ENCODE results near the gene ATXN1. TPM values are rescaled to one million over a fixed set of nuclear protein-coding genes. Genes with fewer than 3 reads are reported as not detected.

ATXN1 gene
- total and polyA plus RNA-seq, 2 of the 13 experiments (the other 11 are each of a cell fraction or from before 2014, with no cell fraction given), result 20.7 to 39.5 TPM

DNA sequence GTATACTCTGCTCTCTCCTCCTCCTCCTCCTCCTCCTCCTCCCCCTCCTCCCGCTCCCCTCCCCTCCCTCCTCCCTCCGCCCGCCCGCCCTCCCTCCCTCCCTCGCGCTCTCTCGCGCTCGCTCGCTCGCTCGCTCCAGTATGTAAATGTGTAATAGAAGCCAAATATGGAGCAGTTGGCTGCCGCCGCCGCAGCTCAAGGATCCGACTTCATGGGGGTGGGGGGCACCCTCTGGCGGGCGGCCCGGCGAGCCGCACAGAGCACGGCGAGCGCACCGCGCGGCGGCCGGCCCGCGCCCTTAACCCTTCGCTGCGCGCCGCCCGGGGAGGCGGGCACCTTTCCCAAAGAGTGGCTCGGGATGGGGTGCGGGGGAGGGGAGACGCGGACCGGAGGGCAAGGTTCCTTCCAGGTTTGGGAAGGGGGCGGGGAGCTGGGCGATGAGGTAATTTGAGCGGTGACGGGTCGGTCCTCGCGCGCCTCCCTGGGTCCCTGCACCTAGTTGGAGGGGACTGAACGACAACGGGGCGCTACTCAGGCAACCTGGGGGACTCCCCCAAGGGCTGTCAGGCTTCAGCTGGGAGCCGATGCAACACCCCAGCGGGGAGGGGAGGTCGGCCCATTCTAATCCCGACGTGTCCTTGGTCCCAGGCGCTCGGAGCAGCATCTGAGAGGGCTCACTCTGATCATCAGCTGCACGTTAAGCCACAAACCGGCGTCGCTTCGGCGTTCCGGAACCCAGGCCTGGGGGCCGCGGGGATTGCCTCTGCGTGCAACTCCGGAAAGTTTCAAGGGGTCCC lies 409 bp upstream of the ATXN1 start (continued):
- TF ChIP-seq, protein P1, sequence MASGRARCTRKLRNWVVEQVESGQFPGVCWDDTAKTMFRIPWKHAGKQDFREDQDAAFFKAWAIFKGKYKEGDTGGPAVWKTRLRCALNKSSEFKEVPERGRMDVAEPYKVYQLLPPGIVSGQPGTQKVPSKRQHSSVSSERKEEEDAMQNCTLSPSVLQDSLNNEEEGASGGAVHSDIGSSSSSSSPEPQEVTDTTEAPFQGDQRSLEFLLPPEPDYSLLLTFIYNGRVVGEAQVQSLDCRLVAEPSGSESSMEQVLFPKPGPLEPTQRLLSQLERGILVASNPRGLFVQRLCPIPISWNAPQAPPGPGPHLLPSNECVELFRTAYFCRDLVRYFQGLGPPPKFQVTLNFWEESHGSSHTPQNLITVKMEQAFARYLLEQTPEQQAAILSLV (CRISPR knock-in tag; IDR thresholded peaks at IDR 0.05; ENCODE audit: borderline replicate concordance), result peak; percentile 27; the same call in 1 of the 2 replicates
- peak; percentile 94 for TF ChIP-seq ZSCAN31 (CRISPR knock-in tag; IDR thresholded peaks at IDR 0.05; ENCODE audit: low read depth)
- 0 out of 2 replicates have a peak, but pooled peaks have one; percentile 19 for TF ChIP-seq ZNF629 (CRISPR knock-in tag; conservative IDR thresholded peaks at IDR 0.05)
- TF ChIP-seq, protein P2, sequence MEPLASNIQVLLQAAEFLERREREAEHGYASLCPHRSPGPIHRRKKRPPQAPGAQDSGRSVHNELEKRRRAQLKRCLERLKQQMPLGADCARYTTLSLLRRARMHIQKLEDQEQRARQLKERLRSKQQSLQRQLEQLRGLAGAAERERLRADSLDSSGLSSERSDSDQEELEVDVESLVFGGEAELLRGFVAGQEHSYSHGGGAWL (CRISPR knock-in tag; IDR thresholded peaks at IDR 0.05), result peak; percentile 77; the same call in 1 of the 2 replicates
- TF ChIP-seq EZH2 (conservative IDR thresholded peaks at IDR 0.05; ENCODE audit: low read depth, low read length), result no peak
- peak; percentile 76; the same call in 1 of the 2 replicates for TF ChIP-seq SMAD1 (CRISPR knock-in tag; IDR thresholded peaks at IDR 0.05; ENCODE audit: borderline replicate concordance, low read depth)
- peak; percentile 76; the same call in 1 of the 2 replicates for TF ChIP-seq BCL6 (CRISPR knock-in tag; IDR thresholded peaks at IDR 0.05)
- TF ChIP-seq ZNF773 (CRISPR knock-in tag; IDR thresholded peaks at IDR 0.05; ENCODE audit: borderline replicate concordance), result no peak
- peak; percentile 58 for TF ChIP-seq THAP11 (CRISPR knock-in tag; IDR thresholded peaks at IDR 0.05)
- peak; percentile 73 for TF ChIP-seq SIX4 (CRISPR knock-in tag; IDR thresholded peaks at IDR 0.05)
- peak; percentile 84 for TF ChIP-seq MAZ (IDR thresholded peaks at IDR 0.05; ENCODE audit: borderline replicate concordance, low read depth, low read length)
- TF ChIP-seq MAZ (CRISPR knock-in tag; IDR thresholded peaks at IDR 0.05; ENCODE audit: low read depth), result peak; percentile 96
- TF ChIP-seq ZNF335 (CRISPR knock-in tag; IDR thresholded peaks at IDR 0.05), result peak; percentile 84; the same call in 1 of the 2 replicates
- TF ChIP-seq RBM39 (IDR thresholded peaks at IDR 0.05; ENCODE audit: low read depth, low read length, poor library complexity, severe bottlenecking), result peak; percentile 87
- no peak for TF ChIP-seq IKZF1 (IDR thresholded peaks at IDR 0.05)
- TF ChIP-seq ZNF33A (CRISPR knock-in tag; IDR thresholded peaks at IDR 0.05; ENCODE audit: borderline replicate concordance), result no peak
- TF ChIP-seq, protein P3, sequence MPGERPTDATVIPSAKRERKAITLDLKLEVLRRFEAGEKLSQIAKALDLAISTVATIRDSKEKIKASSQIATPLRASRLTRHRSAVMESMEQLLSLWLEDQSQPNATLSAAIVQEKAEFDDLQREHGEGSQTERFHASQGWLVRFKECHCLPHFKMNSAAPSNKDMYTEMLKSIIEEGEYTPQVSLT (CRISPR knock-in tag; IDR thresholded peaks at IDR 0.05; ENCODE audit: borderline replicate concordance, low read depth), result no peak
- TF ChIP-seq, protein P4, sequence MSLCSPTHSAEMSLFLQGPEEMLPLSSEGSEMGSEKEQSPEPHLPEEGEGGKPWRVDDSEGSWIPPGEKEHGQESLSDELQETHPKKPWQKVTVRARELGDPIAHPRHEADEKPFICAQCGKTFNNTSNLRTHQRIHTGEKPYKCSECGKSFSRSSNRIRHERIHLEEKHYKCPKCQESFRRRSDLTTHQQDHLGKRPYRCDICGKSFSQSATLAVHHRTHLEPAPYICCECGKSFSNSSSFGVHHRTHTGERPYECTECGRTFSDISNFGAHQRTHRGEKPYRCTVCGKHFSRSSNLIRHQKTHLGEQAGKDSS (CRISPR knock-in tag; IDR thresholded peaks at IDR 0.05; ENCODE audit: borderline replicate concordance, low read depth), result peak; percentile 81; the same call in 1 of the 2 replicates
- TF ChIP-seq ARID2 (CRISPR knock-in tag; IDR thresholded peaks at IDR 0.05; ENCODE audit: borderline replicate concordance), result no peak
- TF ChIP-seq CBX5 (CRISPR knock-in tag; IDR thresholded peaks at IDR 0.05; ENCODE audit: borderline replicate concordance), result peak; percentile 80; the same call in 1 of the 2 replicates
- TF ChIP-seq, protein P5, sequence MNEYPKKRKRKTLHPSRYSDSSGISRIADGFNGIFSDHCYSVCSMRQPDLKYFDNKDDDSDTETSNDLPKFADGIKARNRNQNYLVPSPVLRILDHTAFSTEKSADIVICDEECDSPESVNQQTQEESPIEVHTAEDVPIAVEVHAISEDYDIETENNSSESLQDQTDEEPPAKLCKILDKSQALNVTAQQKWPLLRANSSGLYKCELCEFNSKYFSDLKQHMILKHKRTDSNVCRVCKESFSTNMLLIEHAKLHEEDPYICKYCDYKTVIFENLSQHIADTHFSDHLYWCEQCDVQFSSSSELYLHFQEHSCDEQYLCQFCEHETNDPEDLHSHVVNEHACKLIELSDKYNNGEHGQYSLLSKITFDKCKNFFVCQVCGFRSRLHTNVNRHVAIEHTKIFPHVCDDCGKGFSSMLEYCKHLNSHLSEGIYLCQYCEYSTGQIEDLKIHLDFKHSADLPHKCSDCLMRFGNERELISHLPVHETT (CRISPR knock-in tag; conservative IDR thresholded peaks at IDR 0.05), result peak; percentile 66; the same call in 1 of the 2 replicates
- TF ChIP-seq ZNF547 (CRISPR knock-in tag; IDR thresholded peaks at IDR 0.05), result no peak
- peak; percentile 16; the same call in 1 of the 2 replicates for TF ChIP-seq NR2F2 (IDR thresholded peaks at IDR 0.05; ENCODE audit: borderline replicate concordance, low read depth)
- peak; percentile 74; the same call in 2 of the 3 replicates for TF ChIP-seq MXI1 (IDR thresholded peaks at IDR 0.05; ENCODE audit: borderline replicate concordance, low read depth, low read length)
- TF ChIP-seq, protein P6, sequence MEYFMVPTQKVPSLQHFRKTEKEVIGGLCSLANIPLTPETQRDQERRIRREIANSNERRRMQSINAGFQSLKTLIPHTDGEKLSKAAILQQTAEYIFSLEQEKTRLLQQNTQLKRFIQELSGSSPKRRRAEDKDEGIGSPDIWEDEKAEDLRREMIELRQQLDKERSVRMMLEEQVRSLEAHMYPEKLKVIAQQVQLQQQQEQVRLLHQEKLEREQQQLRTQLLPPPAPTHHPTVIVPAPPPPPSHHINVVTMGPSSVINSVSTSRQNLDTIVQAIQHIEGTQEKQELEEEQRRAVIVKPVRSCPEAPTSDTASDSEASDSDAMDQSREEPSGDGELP (IDR thresholded peaks at IDR 0.05; ENCODE audit: borderline replicate concordance, low read depth), result peak; percentile 73; the same call in 1 of the 2 replicates
